Psoas muscle (tissue), 8 donors: ENCODE data around the gene KNSTRN. TPM values are rescaled to one million over a fixed set of nuclear protein-coding genes. Genes with fewer than 3 reads are reported as not detected.

ENCODE experiments used
- ATAC-seq, 4 donors: fragments of 200-7000 bp; cut with Tn5 transposase; one replicate each; pipeline ENCODE4 v1.9.1; 2020; ENCODE audit warnings: moderate library complexity in 3 of 4, mild to moderate bottlenecking in 2 of 4
- DNase-seq, 2 donors: peaks; one replicate each; pipeline ENCODE4 v3.0.0-alpha.2; 2020
- H3K27ac ChIP-seq: fragments of 200-600 bp; one replicate; pipeline ENCODE4 v1.8.0; 2022
- H3K27me3 ChIP-seq, 3 donors: fragments of 200-600 bp in 1 of 3; one replicate each; pipeline versions ENCODE4 v1.6.1 to v1.8.0; 2013 to 2022; ENCODE audit warnings: low read length in 2 of 3, mild to moderate bottlenecking in 2 of 3, moderate library complexity in 1 of 3; ENCODE audit not compliant: insufficient read depth in 3 of 3
- H3K36me3 ChIP-seq, 2 donors: fragments of 200-600 bp in 1 of 2; one replicate each; pipeline versions ENCODE4 v1.6.1 to v1.8.0; 2013 to 2022; ENCODE audit warnings: low read depth in 1 of 2, mild to moderate bottlenecking in 1 of 2, moderate library complexity in 1 of 2; ENCODE audit not compliant: insufficient read depth in 1 of 2
- H3K4me1 ChIP-seq: fragments of 200-600 bp; one replicate; pipeline ENCODE4 v1.8.0; 2022
- H3K4me3 ChIP-seq: fragments of 200-600 bp; one replicate; pipeline ENCODE4 v1.8.0; 2022; ENCODE audit warnings: mild to moderate bottlenecking
- H3K9me3 ChIP-seq: fragments of 200-600 bp; one replicate; pipeline ENCODE4 v1.8.0; 2022
- WGBS, 3 donors: extraction: QIAGEN DNeasy Blood & Tissue Kit; methylation state at CpG; one replicate each; pipeline versions ENCODE4 v1.1.6 to v1.1.7; 2013; 5-methylcytosine and 5-hydroxymethylcytosine counted together
- intact Hi-C, 2 donors: fragments of 100-400 bp; cut with DNase I; formaldehyde crosslinking; loops; one replicate each; pipeline versions ENCODE4 v1.11.0 to v1.14.2; 2022
- polyA plus RNA-seq, 3 donors: library from polyadenylated mRNA; stranded (reverse); fragments of 200-250 nt; gene quantifications; one replicate each; pipeline ENCODE4 v1.2.3, GENCODE V29; 2013
- total RNA-seq, 4 donors: library from RNA; stranded (reverse); fragmentation: NEBNext Ultra II Directional in 2 of 4; extraction: Animal tissue kit (Norgen Biotek cat#: 25700) in 2 of 4; gene quantifications; one replicate each; pipeline versions ENCODE4 v1.2.1 to v1.2.4, GENCODE V29; 2021 to 2023
- TF ChIP-seq, protein P1 (sequence below): fragments of 200-600 bp; IDR thresholded peaks from one replicate; pipeline ENCODE4 v1.8.0; 2022; ENCODE audit warnings: antibody characterized with exemption
- donor health status: healthy with polysubstance abuse.
- donor health status: DM: no; HTN: no; CAD: no; lungs with moderate emphysema.
- donor health status: Bipolar disorder and iron deficiency.
- donor health status: healthy.
- donor health status: DM: yes; HTN: yes; CAD: no.
- donor health status: DM: no; HTN: no; CAD: no.
- donor health status: DM: no; HTN: no; CAD: no.
- donor health status: DM: yes; HTN: yes; CAD: no.

Gene KNSTRN
- total and polyA plus RNA-seq, 7 donors: 7.7 to 21.5 (median 14.5) TPM

GRCh38 chr15:40363611-40364010 is 18.9 kb upstream of the KNSTRN start:
- Histone ChIP-seq H3K27me3 (no peaks in the 10 kb centered on the region), H3K4me3 (no peak overlapping the region), H3K4me1 (peaks cover 21% of the 10 kb centered on the region), H3K9me3 (no peaks in the 10 kb centered on the region), H3K27ac (no peak overlapping the region), H3K36me3 (no peaks in the 10 kb centered on the region)
- intact Hi-C loops: no loop called here
- DNase-seq: no peak
- WGBS, 3 donors: 85 to 89% (median 85%) methylated on average over 8 of the region's 8 CpGs
- no peak for ATAC-seq
- TF ChIP-seq, protein P1, sequence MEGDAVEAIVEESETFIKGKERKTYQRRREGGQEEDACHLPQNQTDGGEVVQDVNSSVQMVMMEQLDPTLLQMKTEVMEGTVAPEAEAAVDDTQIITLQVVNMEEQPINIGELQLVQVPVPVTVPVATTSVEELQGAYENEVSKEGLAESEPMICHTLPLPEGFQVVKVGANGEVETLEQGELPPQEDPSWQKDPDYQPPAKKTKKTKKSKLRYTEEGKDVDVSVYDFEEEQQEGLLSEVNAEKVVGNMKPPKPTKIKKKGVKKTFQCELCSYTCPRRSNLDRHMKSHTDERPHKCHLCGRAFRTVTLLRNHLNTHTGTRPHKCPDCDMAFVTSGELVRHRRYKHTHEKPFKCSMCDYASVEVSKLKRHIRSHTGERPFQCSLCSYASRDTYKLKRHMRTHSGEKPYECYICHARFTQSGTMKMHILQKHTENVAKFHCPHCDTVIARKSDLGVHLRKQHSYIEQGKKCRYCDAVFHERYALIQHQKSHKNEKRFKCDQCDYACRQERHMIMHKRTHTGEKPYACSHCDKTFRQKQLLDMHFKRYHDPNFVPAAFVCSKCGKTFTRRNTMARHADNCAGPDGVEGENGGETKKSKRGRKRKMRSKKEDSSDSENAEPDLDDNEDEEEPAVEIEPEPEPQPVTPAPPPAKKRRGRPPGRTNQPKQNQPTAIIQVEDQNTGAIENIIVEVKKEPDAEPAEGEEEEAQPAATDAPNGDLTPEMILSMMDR: no peak

DNA sequence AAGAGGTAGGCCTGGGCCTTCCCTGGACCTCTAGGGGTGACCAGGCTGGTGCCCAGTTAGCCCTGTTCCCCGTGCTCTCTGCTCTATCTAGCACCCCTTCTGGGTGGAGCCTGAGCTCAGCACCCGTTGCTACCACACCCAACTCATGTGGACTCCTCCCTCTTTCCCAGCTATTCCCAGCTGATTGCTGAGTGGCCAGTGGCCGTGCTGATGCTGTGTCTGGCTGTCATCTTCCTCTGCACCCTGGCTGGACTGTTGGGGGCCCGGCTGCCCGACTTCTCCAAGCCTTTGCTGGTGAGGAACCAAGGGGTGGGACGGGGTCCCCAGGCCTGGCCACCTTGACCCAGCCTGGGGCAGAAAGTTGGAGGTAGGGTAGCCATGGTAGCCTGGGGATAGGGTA is 18.3 kb upstream of the KNSTRN start:
- intact Hi-C loops: no loop called here
- no peaks in the 10 kb centered on the region for H3K9me3 ChIP-seq
- H3K27ac ChIP-seq: no peak overlapping the region
- no peak for ATAC-seq
- no peaks in the 10 kb centered on the region for H3K36me3 ChIP-seq
- WGBS, 3 donors: 77 to 82% (median 81%) methylated on average over 6 of the region's 6 CpGs
- H3K27me3 ChIP-seq: no peaks in the 10 kb centered on the region
- DNase-seq: no peak
- H3K4me3 ChIP-seq: no peak overlapping the region
- TF ChIP-seq, protein P1: no peak
- peaks cover 18% of the 10 kb centered on the region for H3K4me1 ChIP-seq

GRCh38 chr15:40365016-40365415 is 17.5 kb upstream of the KNSTRN start:
- ATAC-seq: no peak
- no peak for DNase-seq
- Histone ChIP-seq H3K4me3 (no peak overlapping the region), H3K27ac (no peak overlapping the region), H3K9me3 (no peaks in the 10 kb centered on the region), H3K36me3 (no peaks in the 10 kb centered on the region), H3K27me3 (no peaks in the 10 kb centered on the region), H3K4me1 (peaks cover 18% of the 10 kb centered on the region)
- 64 to 68% (median 66%) methylated on average over 5 of the region's 5 CpGs for WGBS, 3 donors
- intact Hi-C loops: loop anchor here in 1 of 2 donors (5.0 kb wide), 1 partner anchor 57 kb away; no protein-coding TSS in a partner anchor
- TF ChIP-seq, protein P1: no peak

GRCh38 chr15:40365624-40366456 is 16.7 kb upstream of the KNSTRN start:
- H3K4me3 ChIP-seq: no peak overlapping the region
- 65 to 75% (median 66%) methylated on average over 11 of the region's 11 CpGs for WGBS, 3 donors
- DNase-seq (no peak), ATAC-seq (no peak)
- intact Hi-C loops: loop anchor here in 1 of 2 donors (5.0 kb wide), 1 partner anchor 56 kb away; no protein-coding TSS in a partner anchor
- no peaks in the 10 kb centered on the region for H3K9me3 ChIP-seq
- H3K27me3 ChIP-seq: no peaks in the 10 kb centered on the region
- no peak overlapping the region for H3K27ac ChIP-seq
- no peaks in the 10 kb centered on the region for H3K36me3 ChIP-seq
- H3K4me1 ChIP-seq: peaks cover 18% of the 10 kb centered on the region
- TF ChIP-seq, protein P1: no peak
